Stomach (tissue), 4 donors: ENCODE data around the gene IMP4.

ENCODE experiments used
- EP300 ChIP-seq: sonication (generic); formaldehyde crosslinking; IDR thresholded peaks from one replicate; pipeline ENCODE4 v1.6.1; 2017; ENCODE audit warnings: antibody characterized with exemption
- POLR2A ChIP-seq, 4 donors: fragments of 450-650 bp; IDR thresholded peaks; one replicate each; pipeline ENCODE4 v1.6.1; 2016; ENCODE audit warnings: antibody characterized with exemption in 4 of 4, control low read depth in 2 of 4, mild to moderate bottlenecking in 1 of 4, moderate library complexity in 1 of 4

DNA sequence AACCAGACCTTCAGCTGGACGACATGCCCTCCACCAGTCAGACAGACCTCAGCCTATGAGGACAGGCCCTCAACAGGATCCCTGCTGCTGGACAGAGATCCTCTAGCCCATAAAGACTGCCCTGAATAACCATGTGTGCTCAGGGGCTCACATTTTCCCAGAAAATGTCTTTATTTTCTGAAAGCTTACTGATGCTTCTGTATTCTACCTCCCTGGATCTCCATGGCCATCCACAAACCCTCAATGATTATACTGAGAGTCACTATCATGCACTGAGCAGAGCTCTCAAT lies 11.4 kb downstream of the IMP4 start:
- TF ChIP-seq POLR2A (IDR thresholded peaks at IDR 0.05): no peak
- no peak for TF ChIP-seq EP300
